CD4-positive, alpha-beta T cell treated with Interleukin-4 for 4 hours (primary cell): ENCODE measurements around the gene C1QL4.
A peak's percentile ranks its signal among the peaks of the same experiment; 100 is the strongest.
"Not testable (repeated sequence)": the region's sequence is repeated elsewhere in the genome, so short reads cannot be mapped to it uniquely, and the experiment has no call there.

Experiments
- DNase-seq: peaks from one replicate; pipeline ENCODE4 v3.0.0-alpha.2; 2020

The C1QL4 gene

GRCh38 chr12:49297695-49298060 is 39.3 kb downstream of the C1QL4 start:
- no peak for DNase-seq

DNA sequence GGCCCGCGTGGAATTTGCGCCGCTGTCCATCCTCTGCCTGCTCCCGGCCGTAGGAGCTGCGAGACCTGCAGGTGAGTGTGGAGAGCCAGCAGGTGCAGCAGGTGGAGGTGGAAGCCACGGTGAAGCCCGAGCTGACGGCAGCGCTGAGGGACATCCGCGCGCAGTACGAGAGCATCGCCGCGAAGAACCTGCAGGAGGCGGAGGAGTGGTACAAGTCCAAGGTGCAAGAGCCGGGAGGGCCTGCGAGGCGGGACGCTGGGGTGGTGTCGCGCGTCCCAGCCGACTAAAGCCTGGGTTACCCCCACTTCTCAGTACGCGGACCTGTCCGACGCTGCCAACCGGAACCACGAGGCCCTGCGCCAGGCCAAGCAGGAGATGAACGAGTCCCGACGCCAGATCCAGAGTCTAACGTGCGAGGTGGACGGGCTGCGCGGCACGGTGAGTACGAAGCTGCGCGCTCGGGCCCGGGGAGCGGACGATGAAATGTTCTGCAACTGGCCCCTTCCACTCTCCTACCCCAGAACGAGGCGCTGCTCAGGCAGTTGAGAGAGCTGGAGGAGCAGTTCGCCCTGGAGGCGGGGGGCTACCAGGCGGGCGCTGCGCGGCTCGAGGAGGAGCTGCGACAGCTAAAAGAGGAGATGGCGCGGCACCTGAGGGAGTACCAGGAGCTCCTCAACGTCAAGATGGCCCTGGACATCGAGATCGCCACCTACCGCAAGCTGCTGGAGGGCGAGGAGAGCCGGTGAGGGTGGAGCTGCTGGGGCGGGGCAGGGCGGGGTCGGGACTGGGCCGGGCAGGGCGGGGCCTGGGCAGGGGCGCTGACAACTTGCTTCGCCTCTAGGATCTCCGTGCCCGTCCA is 39.9 kb downstream of the C1QL4 start:
- DNase-seq, result peak; percentile 4

DNA sequence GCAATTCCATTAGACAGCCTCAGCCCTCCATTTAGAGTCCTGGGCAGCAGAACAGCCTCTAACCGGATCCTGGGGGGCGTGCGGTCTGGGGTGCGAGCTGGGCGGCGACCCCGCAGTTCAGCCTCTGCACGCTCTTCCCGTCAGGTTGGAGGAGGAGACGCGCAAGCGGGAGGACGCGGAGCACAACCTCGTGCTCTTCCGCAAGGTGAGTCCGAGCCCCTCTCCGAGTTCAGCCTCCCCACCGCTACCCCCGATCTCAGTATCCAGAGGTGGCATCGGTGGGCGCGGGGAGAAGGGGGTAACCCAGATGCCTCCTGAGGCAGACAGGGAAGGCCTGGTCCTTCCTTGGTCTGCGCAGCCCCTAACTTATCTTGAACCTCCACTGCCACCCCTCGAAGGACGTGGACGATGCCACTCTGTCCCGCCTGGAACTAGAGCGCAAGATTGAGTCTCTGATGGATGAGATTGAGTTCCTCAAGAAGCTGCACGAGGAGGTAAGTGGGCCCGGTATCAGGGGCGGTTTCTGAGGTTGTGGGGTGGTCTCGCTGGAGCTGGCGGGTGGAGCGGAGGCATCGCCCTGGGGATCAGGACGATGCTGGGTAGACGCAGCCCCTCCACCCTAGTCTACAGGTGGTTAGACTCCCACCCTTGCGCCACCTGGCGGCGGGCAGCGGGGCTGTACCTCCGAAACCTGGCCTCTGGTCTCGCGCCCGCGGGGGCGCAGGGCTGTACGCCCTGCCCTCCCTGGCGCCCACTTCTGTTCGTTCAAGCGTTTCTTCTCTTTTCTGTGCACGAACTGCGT is 40.8 kb downstream of the C1QL4 start:
- peak; percentile 52 for DNase-seq

GRCh38 chr12:49295082-49295936 is 41.7 kb downstream of the C1QL4 start, which contains the start of gene PRPH:
PRPH (plus strand) TSS chr12:49295147; CDS start chr12:49295201, 54 bp downstream.
- DNase-seq, result no peak

GRCh38 chr12:49294804-49295081 is 42.2 kb downstream of the C1QL4 start:
- DNase-seq, result no peak

DNA sequence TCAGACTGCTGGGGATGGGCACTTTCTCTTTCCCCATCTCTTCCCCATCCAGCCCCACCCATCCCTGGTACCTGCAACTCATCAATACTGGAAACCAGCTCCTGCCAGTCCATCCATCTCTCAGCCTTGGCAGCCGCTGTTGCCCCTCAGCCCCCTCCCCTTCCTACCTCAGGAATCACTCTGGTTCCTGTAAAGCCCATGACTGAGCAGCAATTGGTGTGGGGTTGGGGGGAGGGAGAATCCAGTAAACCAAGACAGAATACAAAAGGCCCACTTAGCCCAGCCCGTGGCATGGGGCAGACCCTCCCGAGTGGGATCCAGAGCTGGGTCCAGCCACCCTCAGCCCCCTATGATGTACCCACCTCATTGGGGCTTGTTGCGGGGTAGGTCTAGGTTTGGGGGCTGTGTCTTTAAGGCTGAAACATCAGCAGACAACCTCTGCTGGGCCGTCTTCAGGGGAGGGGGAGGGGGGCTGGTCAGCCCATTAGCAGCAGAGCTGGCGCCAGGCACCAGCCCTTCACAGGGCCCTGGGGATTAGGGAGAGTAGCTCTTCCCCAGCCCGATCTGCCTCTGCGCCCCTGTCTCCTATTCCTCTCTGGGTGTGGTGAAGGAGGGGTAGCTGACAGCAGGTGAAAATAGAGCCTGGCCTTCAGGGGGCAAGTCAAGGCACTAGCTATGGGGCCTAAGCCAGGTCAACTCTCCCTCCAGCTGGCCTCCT is 42.7 kb downstream of the C1QL4 start:
- no peak for DNase-seq

GRCh38 chr12:49293056-49293956 is 43.7 kb downstream of the C1QL4 start:
- no peak for DNase-seq

GRCh38 chr12:49292729-49293055 is 44.3 kb downstream of the C1QL4 start:
- DNase-seq, result no peak

DNA sequence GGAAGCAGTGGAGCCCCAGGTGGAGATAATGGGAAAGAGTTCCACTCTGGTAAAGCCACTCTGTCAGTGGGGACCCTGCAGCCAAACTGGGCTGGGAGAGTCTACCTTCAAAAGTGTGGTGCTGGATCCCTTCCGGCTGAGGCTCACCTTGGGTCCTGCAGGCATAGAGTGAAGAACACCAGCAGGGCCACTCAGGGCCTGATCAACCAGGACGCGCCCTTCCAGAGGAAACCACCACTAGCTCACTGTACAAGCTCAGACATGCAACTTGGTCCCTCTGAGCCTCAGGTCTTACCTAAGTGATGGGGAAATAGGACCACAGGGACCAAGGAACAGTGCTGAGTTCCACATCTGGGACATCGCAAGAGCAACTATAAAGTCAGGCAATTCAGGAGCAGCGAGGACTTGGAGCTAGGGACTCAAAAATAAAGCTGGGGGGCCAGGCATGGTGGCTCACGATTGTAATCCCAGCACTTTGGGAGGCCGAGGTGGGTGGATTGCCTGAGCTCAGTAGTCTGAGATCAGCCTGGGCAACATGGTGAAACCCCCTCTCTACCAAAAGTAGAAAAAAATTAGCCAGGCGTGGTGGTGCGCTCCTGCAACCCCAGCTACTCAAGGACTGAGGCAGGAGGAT is 47.9 kb downstream of the C1QL4 start:
- no peak for DNase-seq

GRCh38 chr12:49288412-49288853 is 48.6 kb downstream of the C1QL4 start:
- DNase-seq, result peak; percentile 73

DNA sequence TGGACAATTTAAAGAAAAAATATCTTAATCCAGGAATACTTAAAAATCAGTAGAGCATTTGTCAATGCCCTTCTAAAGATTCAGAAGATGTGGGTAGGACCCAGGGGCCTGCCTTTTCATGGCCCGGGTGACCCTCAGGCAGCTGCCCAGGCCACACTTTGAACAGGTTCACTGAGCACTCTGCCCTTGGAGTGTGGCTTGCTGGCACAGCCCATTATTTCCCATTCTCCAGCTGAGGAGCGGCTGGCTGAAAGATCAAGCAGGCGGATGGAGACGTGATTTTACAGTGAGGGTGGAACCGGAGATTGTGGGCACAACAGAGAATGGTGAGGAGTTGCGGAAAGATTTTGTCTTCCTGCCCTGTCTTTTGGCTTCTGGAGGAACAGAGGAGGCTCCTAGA is 49.1 kb downstream of the C1QL4 start:
- no peak for DNase-seq

- no peak for DNase-seq
Observed at GRCh38 chr12:49284672-49285071, 52.3 kb downstream of the C1QL4 start.

GRCh38 chr12:49283541-49284429 is 53.2 kb downstream of the C1QL4 start:
- no peak for DNase-seq

DNA sequence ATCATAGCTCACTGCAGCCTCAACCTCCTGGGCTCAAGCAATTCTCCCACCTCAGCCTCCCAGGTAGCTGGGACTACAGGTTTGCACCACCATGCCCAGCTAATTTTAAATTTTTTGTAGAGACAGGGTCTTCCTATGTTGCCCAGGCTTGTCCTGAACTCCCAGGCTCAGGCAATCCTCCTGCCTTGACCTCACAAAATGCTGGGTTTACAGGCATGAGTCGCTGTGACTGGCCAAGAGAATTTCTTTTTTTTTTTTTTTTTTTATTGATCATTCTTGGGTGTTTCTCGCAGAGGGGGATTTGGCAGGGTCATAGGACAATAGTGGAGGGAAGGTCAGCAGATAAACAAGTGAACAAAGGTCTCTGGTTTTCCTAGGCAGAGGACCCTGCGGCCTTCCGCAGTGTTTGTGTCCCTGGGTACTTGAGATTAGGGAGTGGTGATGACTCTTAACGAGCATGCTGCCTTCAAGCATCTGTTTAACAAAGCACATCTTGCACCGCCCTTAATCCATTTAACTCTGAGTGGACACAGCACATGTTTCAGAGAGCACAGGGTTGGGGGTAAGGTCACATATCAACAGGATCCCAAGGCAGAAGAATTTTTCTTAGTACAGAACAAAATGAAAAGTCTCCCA is 54.1 kb downstream of the C1QL4 start:
- not testable (repeated sequence) for DNase-seq
